ENCODE results near the gene CHCHD10.

CHCHD10 gene

GRCh38 chr22:23716811-23717801 lies 50.7 kb downstream of the CHCHD10 start:
- Mint-ChIP-seq H3K4me1 (peaks cover 24% of the 10 kb centered on the region), H3K36me3 (peaks cover 30% of the 10 kb centered on the region), H3K4me3 (peak overlapping the region; percentile 73), H3K9me3 (no peaks in the 10 kb centered on the region), H3K27ac (peak overlapping the region; percentile 90)
- peak; percentile 92 for ATAC-seq
- DNase-seq (ENCODE audit: low spot score in 2 of 2): peak; percentile 77 to 91

Data from stimulated activated effector memory CD8-positive, alpha-beta T cell treated with anti-CD3 and anti-CD28 coated beads, Interleukin-12 subunit alpha, Interleukin-12 subunit beta, amount 100 ng/mL, for 72 hours (primary cell).